Natural killer cell (primary cell): ENCODE data around the gene KNCN. TPM values are rescaled to one million over a fixed set of nuclear protein-coding genes. Genes with fewer than 3 reads are reported as not detected.

ENCODE experiments used
- ATAC-seq, 3 donors: fragments of 150-1000 bp in 2 of 3; fragments of 200-7000 bp in 1 of 3; cut with Tn5 transposase; 1 replicate in 1 of 3; 2 replicates in 2 of 3; pipeline ENCODE4 v1.10.0; 2021; ENCODE audit warnings: mild to moderate bottlenecking in 2 of 3, moderate library complexity in 2 of 3
- DNase-seq, 2 donors: peaks; one replicate each; pipeline versions ENCODE4 v3.0.0 to v3.0.0-alpha.2; 2013 to 2021; ENCODE audit warnings: mixed read lengths in 1 of 2
- H3K27ac ChIP-seq: one replicate; pipeline ENCODE4 v1.5.1; 2013; ENCODE audit warnings: mild to moderate bottlenecking, low read length
- H3K27me3 ChIP-seq: one replicate; pipeline ENCODE4 v1.6.1; 2013; ENCODE audit warnings: low read length; ENCODE audit not compliant: control insufficient read depth, insufficient read depth
- H3K36me3 ChIP-seq: one replicate; pipeline ENCODE4 v1.6.1; 2013; ENCODE audit warnings: low read length; ENCODE audit not compliant: control insufficient read depth, insufficient read depth
- H3K4me1 ChIP-seq: one replicate; pipeline ENCODE4 v1.6.1; 2013; ENCODE audit warnings: low read length; ENCODE audit not compliant: control insufficient read depth, insufficient read depth
- H3K4me3 ChIP-seq: one replicate; pipeline ENCODE4 v1.5.1; 2013; ENCODE audit warnings: low read length
- H3K9me3 ChIP-seq: one replicate; pipeline ENCODE4 v1.6.1; 2013; ENCODE audit warnings: low read length; ENCODE audit not compliant: control insufficient read depth, insufficient read depth
- H3K27ac Mint-ChIP-seq, 2 donors: one replicate each; pipeline ENCODE4 v1.8.0; 2022; ENCODE audit warnings: mild to moderate bottlenecking in 2 of 2, mixed read lengths in 2 of 2, moderate library complexity in 1 of 2
- H3K27me3 Mint-ChIP-seq, 2 donors: one replicate each; pipeline ENCODE4 v1.8.0; 2022; ENCODE audit warnings: low read depth in 2 of 2, mixed read lengths in 2 of 2
- H3K36me3 Mint-ChIP-seq: one replicate; pipeline ENCODE4 v1.8.0; 2022; ENCODE audit warnings: mixed read lengths
- H3K4me1 Mint-ChIP-seq, 2 donors: one replicate each; pipeline ENCODE4 v1.8.0; 2022; ENCODE audit warnings: mixed read lengths in 2 of 2
- H3K4me3 Mint-ChIP-seq: one replicate; pipeline ENCODE4 v1.8.0; 2022; ENCODE audit warnings: mild to moderate bottlenecking, moderate library complexity, mixed read lengths
- H3K9me3 Mint-ChIP-seq, 2 donors: one replicate each; pipeline ENCODE4 v1.8.0; 2022; ENCODE audit warnings: mixed read lengths in 2 of 2
- CTCF ChIP-seq: fragments of 200-600 bp; IDR thresholded peaks from one replicate; pipeline ENCODE4 v1.8.0; 2022; ENCODE audit warnings: antibody characterized with exemption
- WGBS: methylation state at CpG from one replicate; pipeline ENCODE4 v1.1.7; 2013; ENCODE audit warnings: missing lambda C conversion rate; ENCODE audit not compliant: insufficient coverage; 5-methylcytosine and 5-hydroxymethylcytosine counted together
- intact Hi-C: fragments of 100-400 bp; cut with micrococcal nuclease; formaldehyde crosslinking; loops from one replicate; pipeline ENCODE4 v1.14.2; 2022
- total RNA-seq, 4 donors: library from RNA; stranded (reverse); fragments of 120-200 nt in 1 of 4; gene quantifications; one replicate each; pipeline versions ENCODE4 v1.2.3 to v1.2.4, GENCODE V29; 2013 to 2022

Gene KNCN
- total RNA-seq, 3 donors from 2014 or later (not counting 1 experiment from before 2014, with no cell fraction given), result 0.20 TPM; not detected in 2

GRCh38 chr1:46530311-46530710, 21.1 kb downstream of the KNCN start:
- no peak overlapping the region for H3K4me3 ChIP-seq
- Mint-ChIP-seq H3K4me3 (peak overlapping the region; percentile 9), H3K9me3 (no peaks in the 10 kb centered on the region), H3K27me3 (peaks cover 22 to 25% of the 10 kb centered on the region in 2 donors), H3K36me3 (no peaks in the 10 kb centered on the region), H3K27ac (no peak overlapping the region), H3K4me1 (peaks cover 5 to 6% of the 10 kb centered on the region in 2 donors)
- H3K27me3 ChIP-seq, result peaks cover 6% of the 10 kb centered on the region
- intact Hi-C loops, result no loop called here
- no peak for TF ChIP-seq CTCF
- ATAC-seq (no peak), DNase-seq (no peak)
- H3K4me1 ChIP-seq, result peaks cover 13% of the 10 kb centered on the region
- H3K36me3 ChIP-seq, result no peaks in the 10 kb centered on the region
- 82% methylated on average over 3 of the region's 3 CpGs for WGBS
- H3K27ac ChIP-seq, result no peak overlapping the region
- H3K9me3 ChIP-seq, result no peaks in the 10 kb centered on the region

- H3K27ac ChIP-seq, result no peak overlapping the region
- H3K4me1 ChIP-seq, result peaks cover 13% of the 10 kb centered on the region
- no peak for DNase-seq
- 64% methylated on average over 4 of the region's 4 CpGs for WGBS
- H3K9me3 Mint-ChIP-seq, result no peaks in the 10 kb centered on the region
- H3K36me3 Mint-ChIP-seq, result no peaks in the 10 kb centered on the region
- no peak overlapping the region for H3K4me3 Mint-ChIP-seq
- peaks cover 5 to 6% of the 10 kb centered on the region in 2 donors for H3K4me1 Mint-ChIP-seq
- H3K36me3 ChIP-seq, result no peaks in the 10 kb centered on the region
- no peak for TF ChIP-seq CTCF
- H3K9me3 ChIP-seq, result no peaks in the 10 kb centered on the region
- no peak overlapping the region for H3K4me3 ChIP-seq
- intact Hi-C loops, result loop anchor here (2.0 kb wide), 1 partner anchor 122 kb away; no protein-coding TSS in a partner anchor
- no peak for ATAC-seq
- peaks cover 6% of the 10 kb centered on the region for H3K27me3 ChIP-seq
- no peak overlapping the region for H3K27ac Mint-ChIP-seq
- H3K27me3 Mint-ChIP-seq, result peaks cover 26 to 33% of the 10 kb centered on the region in 2 donors
Observed at GRCh38 chr1:46529031-46529630, 22.3 kb downstream of the KNCN start.

DNA sequence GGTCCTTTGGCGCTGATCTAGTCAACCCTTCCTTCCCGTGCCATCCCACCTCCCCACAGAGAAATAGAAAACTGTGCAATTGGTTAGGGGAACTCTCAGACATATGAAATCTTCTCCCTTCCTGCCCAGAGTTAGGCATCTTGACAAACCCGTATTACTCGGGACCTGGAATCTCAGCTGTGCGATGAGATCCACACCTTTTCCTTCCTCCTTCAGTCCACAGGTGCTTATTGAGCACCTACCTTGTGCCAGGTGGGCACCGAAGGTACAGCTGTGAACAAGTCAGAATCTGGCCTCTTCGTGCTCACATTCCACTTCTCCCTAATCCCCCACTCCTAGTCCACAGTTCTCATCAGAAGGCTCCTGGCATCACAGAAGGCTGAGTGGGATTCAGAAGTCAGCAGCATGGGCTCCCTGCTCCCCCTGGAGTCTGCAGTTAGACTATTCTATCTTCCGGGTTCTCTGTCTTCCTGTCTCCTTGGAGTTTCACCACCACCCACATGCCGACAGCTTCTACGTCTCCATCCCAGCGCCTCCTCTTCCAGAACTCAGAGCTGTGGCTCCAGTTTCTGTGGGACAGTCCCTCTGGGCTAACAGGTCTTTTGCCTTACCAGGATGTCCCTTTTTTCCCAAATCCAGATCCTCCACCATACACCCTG, 23.0 kb downstream of the KNCN start:
- Histone ChIP-seq H3K36me3 (no peaks in the 10 kb centered on the region), H3K27me3 (peaks cover 6% of the 10 kb centered on the region), H3K4me3 (no peak overlapping the region), H3K4me1 (peaks cover 7% of the 10 kb centered on the region), H3K9me3 (no peaks in the 10 kb centered on the region), H3K27ac (no peak overlapping the region)
- no peaks in the 10 kb centered on the region for H3K9me3 Mint-ChIP-seq
- H3K4me3 Mint-ChIP-seq, result no peak overlapping the region
- no peak overlapping the region for H3K27ac Mint-ChIP-seq
- TF ChIP-seq CTCF, result peak; percentile 32
- no peaks in the 10 kb centered on the region for H3K36me3 Mint-ChIP-seq
- H3K27me3 Mint-ChIP-seq, result peaks cover 29 to 33% of the 10 kb centered on the region in 2 donors
- intact Hi-C loops, result loop anchor here (1.0 to 2.0 kb wide), 3 partner anchors 51 to 122 kb away; no protein-coding TSS in a partner anchor
- ATAC-seq, result no peak
- no peak for DNase-seq
- WGBS, result 46% methylated on average over 11 of the region's 11 CpGs
- no peaks in the 10 kb centered on the region for H3K4me1 Mint-ChIP-seq
